ENCODE measurements around the gene LETMD1.

LETMD1 gene

DNA sequence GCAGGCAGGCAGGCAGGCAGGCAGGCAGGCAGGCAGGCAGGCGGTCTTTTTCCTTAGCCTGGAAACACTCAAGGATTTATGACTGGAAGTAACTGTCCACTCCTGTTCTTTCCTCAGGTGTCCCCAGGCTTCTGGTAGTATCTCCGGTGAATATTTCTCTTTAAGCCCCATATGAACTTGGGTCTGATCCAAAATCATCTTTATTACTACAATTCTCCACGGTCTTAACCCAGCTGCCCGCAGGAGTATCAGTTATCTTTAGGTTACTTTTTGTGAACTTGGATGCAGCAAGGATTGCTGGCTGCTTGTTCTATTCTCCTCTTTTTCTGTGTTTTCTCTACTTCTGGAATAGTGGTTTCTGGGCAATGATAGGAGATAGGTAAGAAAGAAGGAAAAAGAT lies 32.0 kb downstream of the LETMD1 start:
- no peak for TF ChIP-seq ZNF274 (IDR thresholded peaks at IDR 0.05; ENCODE audit: low read depth, low read length)
- no peak overlapping the region for H3K4me3 ChIP-seq (ENCODE audit: low read length)

DNA sequence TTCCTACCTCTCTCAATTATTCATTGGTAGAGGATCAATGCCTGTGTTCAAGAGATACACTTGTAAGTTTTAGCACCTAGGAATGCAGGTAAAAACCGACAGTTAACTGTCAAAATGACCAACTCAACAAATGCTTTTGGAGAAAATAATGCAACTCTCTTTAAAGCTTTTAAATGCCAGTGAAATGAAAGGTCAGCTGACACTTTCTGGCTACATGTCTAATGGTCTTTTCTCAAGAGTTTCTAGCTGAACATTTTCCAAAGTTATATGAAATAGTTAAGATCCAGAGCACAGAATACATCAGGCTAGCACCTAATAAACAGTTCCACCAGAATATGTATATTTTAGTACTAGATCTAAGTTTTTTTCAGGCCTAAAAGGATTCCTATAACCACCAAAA lies 33.3 kb downstream of the LETMD1 start:
- TF ChIP-seq ZNF274 (IDR thresholded peaks at IDR 0.05; ENCODE audit: low read depth, low read length), result no peak
- no peak overlapping the region for H3K4me3 ChIP-seq (ENCODE audit: low read length)

- H3K4me3 ChIP-seq (ENCODE audit: low read length), result peak overlapping the region; percentile 83
- no peak for TF ChIP-seq ZNF274 (IDR thresholded peaks at IDR 0.05; ENCODE audit: low read depth, low read length)
Observed at GRCh38 chr12:51082561-51083125, 34.5 kb downstream of the LETMD1 start.

DNA sequence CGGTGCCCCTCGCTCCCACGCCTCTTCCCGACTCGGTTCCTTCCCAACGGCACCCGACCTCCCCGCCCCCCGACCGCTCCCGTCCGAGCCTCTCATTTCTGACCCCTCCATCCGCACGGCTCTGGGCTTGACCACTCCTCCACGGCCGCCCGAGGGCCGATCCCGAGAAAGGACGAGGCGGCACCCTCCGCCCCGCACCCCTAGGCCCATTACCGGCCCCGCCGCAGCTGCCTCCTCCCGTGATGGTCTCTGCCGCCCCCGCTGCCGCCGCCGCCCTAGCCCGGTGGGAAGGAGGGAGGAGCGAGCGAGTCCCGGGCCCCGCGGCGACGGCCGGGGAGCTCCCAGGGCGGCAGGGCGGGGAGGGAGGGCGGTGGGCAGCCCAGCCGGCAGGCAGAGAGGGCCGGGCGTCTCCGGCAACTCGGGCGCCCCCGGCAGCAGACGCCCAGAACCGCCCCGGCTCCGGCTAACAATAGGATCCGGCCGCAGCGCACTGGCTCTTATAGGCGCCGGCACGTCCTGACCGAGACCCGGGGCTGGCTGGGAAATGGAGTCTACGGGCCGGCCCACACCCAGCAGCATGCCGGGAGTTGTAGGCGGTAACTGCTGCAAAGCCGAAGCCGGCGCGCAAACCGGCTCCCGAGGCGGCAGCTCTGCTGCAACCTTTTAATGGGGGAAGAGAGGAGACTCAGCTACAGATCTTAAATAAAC lies 35.2 kb downstream of the LETMD1 start, which contains the start of gene CSRNP2:
CSRNP2 (minus strand) TSS at position 471 of the 708 bp plus-strand sequence. CDS start 7,035 bp downstream, outside the sequence.
- H3K4me3 ChIP-seq (ENCODE audit: low read length), result peak within 1 kb of the TSS; percentile 83
- no peak for TF ChIP-seq ZNF274 (IDR thresholded peaks at IDR 0.05; ENCODE audit: low read depth, low read length)

DNA sequence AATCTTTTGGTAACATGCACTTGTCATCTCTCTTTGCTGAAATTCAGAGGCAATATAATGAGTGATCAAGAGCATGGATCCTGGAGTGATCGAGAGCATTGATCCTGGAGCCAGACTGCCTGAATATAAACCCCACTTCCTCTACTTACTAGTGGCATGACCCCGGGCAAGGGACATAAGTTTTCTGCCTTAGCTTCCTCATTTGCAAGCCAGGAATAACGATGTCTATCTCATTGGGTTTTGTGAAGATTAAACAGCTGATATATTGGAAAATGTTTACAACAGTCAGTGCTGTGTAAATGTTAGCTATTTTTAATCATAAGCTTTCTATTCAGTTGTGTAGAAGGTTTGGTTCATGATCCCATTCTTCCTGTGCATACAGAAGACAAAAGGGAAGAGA lies 37.6 kb downstream of the LETMD1 start:
- no peak for TF ChIP-seq ZNF274 (IDR thresholded peaks at IDR 0.05; ENCODE audit: low read depth, low read length)
- H3K4me3 ChIP-seq (ENCODE audit: low read length), result no peak overlapping the region

GRCh38 chr12:51086933-51087332 lies 38.8 kb downstream of the LETMD1 start:
- no peak overlapping the region for H3K4me3 ChIP-seq (ENCODE audit: low read length)
- TF ChIP-seq ZNF274 (IDR thresholded peaks at IDR 0.05; ENCODE audit: low read depth, low read length), result no peak

GRCh38 chr12:51087818-51088217 lies 39.7 kb downstream of the LETMD1 start:
- TF ChIP-seq ZNF274 (IDR thresholded peaks at IDR 0.05; ENCODE audit: low read depth, low read length), result no peak
- H3K4me3 ChIP-seq (ENCODE audit: low read length), result no peak overlapping the region

DNA sequence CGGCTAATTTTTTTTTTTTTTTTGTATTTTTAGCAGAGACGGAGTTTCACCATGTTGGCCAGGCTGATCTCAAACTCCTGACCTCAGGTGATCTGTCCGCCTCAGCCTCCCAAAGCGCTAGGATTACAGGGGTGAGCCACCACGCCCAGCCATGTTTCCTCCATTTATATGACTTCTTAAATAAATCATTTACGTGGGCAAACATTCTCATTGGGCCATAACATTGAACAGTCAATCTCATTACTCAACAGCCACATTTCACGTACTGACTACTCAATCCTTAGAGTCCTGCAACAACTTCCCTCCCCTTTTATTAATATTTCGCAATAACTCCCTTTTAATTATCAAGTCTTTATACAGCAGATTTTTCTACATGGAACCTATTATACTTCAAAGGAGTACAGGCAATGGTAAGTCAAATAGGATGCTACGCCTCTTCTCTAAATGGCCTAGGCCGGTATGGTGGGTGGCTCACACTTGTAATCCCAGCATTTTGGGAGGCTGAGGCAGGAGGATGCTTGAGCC lies 42.6 kb downstream of the LETMD1 start:
- H3K4me3 ChIP-seq (ENCODE audit: low read length), result no peak overlapping the region
- no peak for TF ChIP-seq ZNF274 (IDR thresholded peaks at IDR 0.05; ENCODE audit: low read depth, low read length)

DNA sequence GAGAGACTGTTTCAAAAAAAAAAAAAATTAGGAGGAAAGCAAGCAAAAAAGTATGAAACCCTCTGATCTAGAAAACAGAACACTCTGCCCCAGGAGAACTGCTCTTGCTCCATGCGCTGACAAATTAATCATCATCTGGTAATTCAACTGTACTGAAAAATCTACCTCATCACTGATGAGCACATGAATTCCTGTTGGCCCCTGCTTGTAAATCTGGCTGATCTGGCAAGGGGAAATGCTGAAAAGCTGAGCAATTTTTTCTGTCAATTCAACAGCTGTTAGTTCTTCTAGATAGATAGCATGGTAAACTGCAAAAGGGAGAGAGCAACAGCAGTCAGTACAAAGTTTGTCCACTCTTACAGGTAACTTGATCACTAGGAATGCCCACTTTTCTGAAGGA lies 50.5 kb downstream of the LETMD1 start:
- TF ChIP-seq ZNF274 (IDR thresholded peaks at IDR 0.05; ENCODE audit: low read depth, low read length), result no peak
- no peak overlapping the region for H3K4me3 ChIP-seq (ENCODE audit: low read length)

- TF ChIP-seq ZNF274 (IDR thresholded peaks at IDR 0.05; ENCODE audit: low read depth, low read length), result no peak
Observed at GRCh38 chr12:51103977-51104376, 55.9 kb downstream of the LETMD1 start.

GRCh38 chr12:51108136-51108535 lies 60.0 kb downstream of the LETMD1 start:
- no peak for TF ChIP-seq ZNF274 (IDR thresholded peaks at IDR 0.05; ENCODE audit: low read depth, low read length)
- H3K4me3 ChIP-seq (ENCODE audit: low read length), result no peak overlapping the region

More at GRCh38 chr12:51103977-51104376, 55.9 kb downstream of the LETMD1 start:
- H3K4me3 ChIP-seq (ENCODE audit: low read length), result no peak overlapping the region
